HFF-Myc (cell line): Measurements from ENCODE around the gene TRERF1.

Experiments used
- DNase-seq: peaks from one replicate; pipeline ENCODE4 v3.0.0-alpha.2; 2011; ENCODE audit warnings: low read depth; ENCODE audit errors: extremely low read depth
- H3K4me3 ChIP-seq: replicated peaks from 2 replicates; pipeline ENCODE4 v1.5.1; 2011; ENCODE audit warnings: low read depth, mild to moderate bottlenecking, control low read depth, low read length
- TF ChIP-seq, protein P1 (sequence below): IDR thresholded peaks from 2 replicates; pipeline ENCODE4 v1.5.1; 2012; ENCODE audit warnings: mild to moderate bottlenecking, low read depth, low read length, control low read depth; ENCODE audit errors: missing control alignments

The TRERF1 gene

DNA sequence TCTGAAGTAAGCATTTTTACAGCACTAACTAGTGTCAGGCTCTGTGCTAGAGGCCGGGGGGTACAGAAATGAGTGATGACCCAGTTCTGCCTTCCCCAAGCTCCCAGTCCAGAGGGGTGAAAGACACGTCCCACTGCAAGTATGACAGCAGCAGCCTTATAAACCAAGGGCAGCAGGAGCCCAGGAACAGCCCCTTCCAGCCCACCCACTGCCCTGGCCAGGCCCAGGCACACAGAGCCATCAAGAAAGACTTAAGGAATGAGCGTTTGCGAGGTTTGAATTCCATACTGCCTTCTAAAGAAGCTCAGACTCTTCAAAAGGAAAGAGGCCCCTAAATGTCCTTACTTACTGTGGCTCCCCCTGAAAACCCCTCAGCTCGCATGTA lies 10.0 kb downstream of the TRERF1 start:
- no peak for DNase-seq
- TF ChIP-seq, protein P1, sequence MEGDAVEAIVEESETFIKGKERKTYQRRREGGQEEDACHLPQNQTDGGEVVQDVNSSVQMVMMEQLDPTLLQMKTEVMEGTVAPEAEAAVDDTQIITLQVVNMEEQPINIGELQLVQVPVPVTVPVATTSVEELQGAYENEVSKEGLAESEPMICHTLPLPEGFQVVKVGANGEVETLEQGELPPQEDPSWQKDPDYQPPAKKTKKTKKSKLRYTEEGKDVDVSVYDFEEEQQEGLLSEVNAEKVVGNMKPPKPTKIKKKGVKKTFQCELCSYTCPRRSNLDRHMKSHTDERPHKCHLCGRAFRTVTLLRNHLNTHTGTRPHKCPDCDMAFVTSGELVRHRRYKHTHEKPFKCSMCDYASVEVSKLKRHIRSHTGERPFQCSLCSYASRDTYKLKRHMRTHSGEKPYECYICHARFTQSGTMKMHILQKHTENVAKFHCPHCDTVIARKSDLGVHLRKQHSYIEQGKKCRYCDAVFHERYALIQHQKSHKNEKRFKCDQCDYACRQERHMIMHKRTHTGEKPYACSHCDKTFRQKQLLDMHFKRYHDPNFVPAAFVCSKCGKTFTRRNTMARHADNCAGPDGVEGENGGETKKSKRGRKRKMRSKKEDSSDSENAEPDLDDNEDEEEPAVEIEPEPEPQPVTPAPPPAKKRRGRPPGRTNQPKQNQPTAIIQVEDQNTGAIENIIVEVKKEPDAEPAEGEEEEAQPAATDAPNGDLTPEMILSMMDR = no peak
- H3K4me3 ChIP-seq = no peak overlapping the region

DNA sequence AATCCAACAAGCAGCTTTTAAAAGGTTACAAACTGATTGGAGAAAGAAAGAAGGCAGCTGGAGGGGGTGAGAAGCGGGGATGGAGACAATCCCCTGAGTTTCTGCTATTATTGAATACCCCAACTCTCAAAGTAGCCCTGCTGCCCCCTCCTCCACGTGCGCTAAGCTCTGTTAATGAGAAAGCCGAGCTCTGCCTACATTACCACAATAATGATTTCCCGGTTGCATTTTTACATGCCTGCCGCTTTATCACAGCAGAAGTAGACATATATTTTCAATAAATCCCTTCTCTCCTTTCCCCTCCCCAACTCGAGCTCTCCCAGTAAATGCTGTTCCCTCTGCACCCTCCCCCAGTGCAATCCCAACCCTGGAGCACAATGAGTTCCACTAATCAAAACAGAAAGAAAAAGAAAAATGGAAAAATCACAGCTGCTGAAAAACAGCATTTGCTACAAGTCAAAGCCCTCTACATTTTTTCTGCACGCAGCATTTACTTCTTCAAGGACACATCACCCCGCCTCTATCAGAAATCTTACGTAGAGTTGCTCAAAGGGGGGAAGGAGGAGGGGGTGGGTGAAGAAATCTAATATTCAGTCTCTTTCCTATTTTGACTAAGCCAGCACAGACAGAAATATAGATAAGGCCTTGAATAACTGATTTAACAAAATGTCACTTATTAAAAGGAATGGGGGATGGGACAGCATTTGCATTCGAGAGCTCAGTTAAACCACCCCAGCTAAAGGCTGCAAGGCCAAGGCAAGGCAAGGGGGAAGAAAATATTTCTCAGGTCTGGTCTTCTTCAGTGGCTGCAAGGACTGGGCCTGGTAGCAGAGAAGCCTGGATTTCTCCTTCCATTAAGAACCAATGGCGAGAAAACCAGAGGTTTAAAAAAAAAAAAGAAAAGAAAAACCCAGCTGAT lies 10.7 kb downstream of the TRERF1 start:
- no peak for DNase-seq
- TF ChIP-seq, protein P1 = no peak
- no peak overlapping the region for H3K4me3 ChIP-seq

- DNase-seq = no peak
- H3K4me3 ChIP-seq = no peak overlapping the region
- TF ChIP-seq, protein P1 = no peak
Measured at GRCh38 chr6:42440027-42440426, 11.7 kb downstream of the TRERF1 start.

- TF ChIP-seq, protein P1 = no peak
- DNase-seq = no peak
Measured at GRCh38 chr6:42436825-42437224, 14.9 kb downstream of the TRERF1 start.

GRCh38 chr6:42434237-42434636 lies 17.5 kb downstream of the TRERF1 start:
- TF ChIP-seq, protein P1 = no peak
- DNase-seq = no peak
- no peak overlapping the region for H3K4me3 ChIP-seq

More at GRCh38 chr6:42436825-42437224, 14.9 kb downstream of the TRERF1 start:
- no peak overlapping the region for H3K4me3 ChIP-seq

DNA sequence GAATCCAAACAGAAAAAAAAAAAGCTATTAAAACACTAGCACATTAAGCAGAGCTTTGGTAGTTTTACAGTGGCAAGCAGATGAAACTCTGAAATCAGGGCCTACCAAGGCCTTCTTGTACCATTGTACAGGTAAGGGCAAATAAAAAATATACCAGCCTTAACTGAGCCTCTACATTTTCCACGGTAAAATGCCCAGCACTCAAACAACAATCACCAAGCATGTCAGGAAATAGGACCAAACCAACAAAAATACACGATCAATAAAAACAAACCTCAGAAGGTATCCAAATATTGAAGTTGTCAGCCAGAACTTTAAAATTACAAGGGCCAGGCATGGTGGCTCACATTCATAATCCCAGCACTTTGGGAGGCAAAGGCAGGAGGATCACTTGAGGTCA lies 18.3 kb downstream of the TRERF1 start:
- no peak overlapping the region for H3K4me3 ChIP-seq
- DNase-seq = no peak
- TF ChIP-seq, protein P1 = no peak

GRCh38 chr6:42431877-42432276 lies 19.8 kb downstream of the TRERF1 start:
- TF ChIP-seq, protein P1 = no peak
- no peak for DNase-seq
- no peak overlapping the region for H3K4me3 ChIP-seq
